Ishikawa (cell line): ENCODE results near the gene HOXD12.

Experiments used
- CEBPB ChIP-seq: IDR thresholded peaks from 2 replicates; pipeline ENCODE4 v1.6.1; 2012
- CREB1 ChIP-seq: IDR thresholded peaks from 2 replicates; pipeline ENCODE4 v1.6.1; 2012; ENCODE audit warnings: low read depth
- EP300 ChIP-seq: IDR thresholded peaks from 2 replicates; pipeline ENCODE4 v1.6.1; 2012; ENCODE audit warnings: borderline replicate concordance
- MAX ChIP-seq: IDR thresholded peaks from 2 replicates; pipeline ENCODE4 v1.6.1; 2012
- NFIC ChIP-seq: IDR thresholded peaks from 2 replicates; pipeline ENCODE4 v1.6.1; 2012
- RAD21 ChIP-seq: IDR thresholded peaks from 2 replicates; pipeline ENCODE4 v1.6.1; 2012; ENCODE audit warnings: low read depth
- REST ChIP-seq: IDR thresholded peaks from 2 replicates; pipeline ENCODE4 v1.6.1; 2012; ENCODE audit warnings: low read depth, mild to moderate bottlenecking
- TAF1 ChIP-seq: IDR thresholded peaks from 2 replicates; pipeline ENCODE4 v1.6.1; 2012; ENCODE audit warnings: low read depth, mild to moderate bottlenecking
- TCF12 ChIP-seq: IDR thresholded peaks from 2 replicates; pipeline ENCODE4 v1.6.1; 2012; ENCODE audit warnings: low read depth
- USF1 ChIP-seq: IDR thresholded peaks from 2 replicates; pipeline ENCODE4 v1.6.1; 2012
- YY1 ChIP-seq: IDR thresholded peaks from 2 replicates; pipeline ENCODE4 v1.6.1; 2012; ENCODE audit warnings: low read depth

- TF ChIP-seq CREB1 (no peak), TCF12 (no peak), CEBPB (no peak), YY1 (no peak), USF1 (no peak), RAD21 (no peak), MAX (no peak), REST (no peak), TAF1 (no peak; the same call in 1 of the 2 replicates), EP300 (no peak), NFIC (no peak)
Measured at GRCh38 chr2:176129813-176130146, 30.2 kb downstream of the HOXD12 start.
